SK-N-SH treated with all-trans-retinoic acid at 6 μM for 48 hours (cell line): Measurements from ENCODE around the gene EMX1.

Source experiments
- GLIS3 ChIP-seq: fragments of 250-450 bp; sonication (Bioruptor Pico); IDR thresholded peaks from 2 replicates; pipeline ENCODE4 v1.5.0; 2020; ENCODE audit warnings: mild to moderate bottlenecking, moderate library complexity
- TCF4 ChIP-seq: fragments of 250-450 bp; sonication (Bioruptor Pico); IDR thresholded peaks from 2 replicates; pipeline ENCODE4 v1.8.0; 2021; ENCODE audit warnings: mild to moderate bottlenecking, moderate library complexity, borderline replicate concordance
- ZFP3 ChIP-seq: fragments of 250-450 bp; sonication (Bioruptor Pico); IDR thresholded peaks from 2 replicates; pipeline ENCODE4 v1.5.0; 2020; ENCODE audit warnings: mild to moderate bottlenecking, moderate library complexity
- TF ChIP-seq, protein P1 (sequence below): fragments of 250-450 bp; sonication (Bioruptor Pico); IDR thresholded peaks from 2 replicates; pipeline ENCODE4 v1.8.0; 2020; ENCODE audit warnings: mild to moderate bottlenecking, moderate library complexity, borderline replicate concordance
- TF ChIP-seq, protein P2 (sequence below): fragments of 250-450 bp; sonication (Bioruptor Pico); IDR thresholded peaks from 2 replicates; pipeline ENCODE4 v1.5.0; 2020; ENCODE audit warnings: mild to moderate bottlenecking, moderate library complexity

DNA sequence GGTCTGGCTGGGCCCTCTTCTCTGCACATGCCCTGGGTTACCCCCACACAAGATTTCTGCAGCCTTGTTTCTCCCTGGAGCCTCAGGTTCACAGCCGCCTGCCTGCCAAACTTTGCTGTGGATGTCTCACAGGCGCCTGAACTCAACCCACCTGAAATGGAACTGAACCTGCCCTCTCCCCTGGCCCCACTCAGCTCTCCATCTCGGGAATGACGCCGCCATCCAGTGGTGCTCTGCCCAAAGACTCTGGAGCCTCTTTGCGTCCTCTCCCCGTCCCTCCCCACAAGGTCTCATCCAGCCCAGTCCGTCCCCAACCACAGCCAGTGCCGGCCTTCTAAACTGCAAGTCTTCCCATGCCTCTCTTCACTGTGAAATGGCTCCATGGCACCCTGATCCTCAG lies 29.1 kb downstream of the EMX1 start:
- TF ChIP-seq GLIS3: no peak
- TF ChIP-seq, protein P1, sequence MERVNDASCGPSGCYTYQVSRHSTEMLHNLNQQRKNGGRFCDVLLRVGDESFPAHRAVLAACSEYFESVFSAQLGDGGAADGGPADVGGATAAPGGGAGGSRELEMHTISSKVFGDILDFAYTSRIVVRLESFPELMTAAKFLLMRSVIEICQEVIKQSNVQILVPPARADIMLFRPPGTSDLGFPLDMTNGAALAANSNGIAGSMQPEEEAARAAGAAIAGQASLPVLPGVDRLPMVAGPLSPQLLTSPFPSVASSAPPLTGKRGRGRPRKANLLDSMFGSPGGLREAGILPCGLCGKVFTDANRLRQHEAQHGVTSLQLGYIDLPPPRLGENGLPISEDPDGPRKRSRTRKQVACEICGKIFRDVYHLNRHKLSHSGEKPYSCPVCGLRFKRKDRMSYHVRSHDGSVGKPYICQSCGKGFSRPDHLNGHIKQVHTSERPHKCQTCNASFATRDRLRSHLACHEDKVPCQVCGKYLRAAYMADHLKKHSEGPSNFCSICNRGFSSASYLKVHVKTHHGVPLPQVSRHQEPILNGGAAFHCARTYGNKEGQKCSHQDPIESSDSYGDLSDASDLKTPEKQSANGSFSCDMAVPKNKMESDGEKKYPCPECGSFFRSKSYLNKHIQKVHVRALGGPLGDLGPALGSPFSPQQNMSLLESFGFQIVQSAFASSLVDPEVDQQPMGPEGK: no peak
- no peak for TF ChIP-seq TCF4
- no peak for TF ChIP-seq ZFP3 (CRISPR knock-in tag)
- TF ChIP-seq, protein P2, sequence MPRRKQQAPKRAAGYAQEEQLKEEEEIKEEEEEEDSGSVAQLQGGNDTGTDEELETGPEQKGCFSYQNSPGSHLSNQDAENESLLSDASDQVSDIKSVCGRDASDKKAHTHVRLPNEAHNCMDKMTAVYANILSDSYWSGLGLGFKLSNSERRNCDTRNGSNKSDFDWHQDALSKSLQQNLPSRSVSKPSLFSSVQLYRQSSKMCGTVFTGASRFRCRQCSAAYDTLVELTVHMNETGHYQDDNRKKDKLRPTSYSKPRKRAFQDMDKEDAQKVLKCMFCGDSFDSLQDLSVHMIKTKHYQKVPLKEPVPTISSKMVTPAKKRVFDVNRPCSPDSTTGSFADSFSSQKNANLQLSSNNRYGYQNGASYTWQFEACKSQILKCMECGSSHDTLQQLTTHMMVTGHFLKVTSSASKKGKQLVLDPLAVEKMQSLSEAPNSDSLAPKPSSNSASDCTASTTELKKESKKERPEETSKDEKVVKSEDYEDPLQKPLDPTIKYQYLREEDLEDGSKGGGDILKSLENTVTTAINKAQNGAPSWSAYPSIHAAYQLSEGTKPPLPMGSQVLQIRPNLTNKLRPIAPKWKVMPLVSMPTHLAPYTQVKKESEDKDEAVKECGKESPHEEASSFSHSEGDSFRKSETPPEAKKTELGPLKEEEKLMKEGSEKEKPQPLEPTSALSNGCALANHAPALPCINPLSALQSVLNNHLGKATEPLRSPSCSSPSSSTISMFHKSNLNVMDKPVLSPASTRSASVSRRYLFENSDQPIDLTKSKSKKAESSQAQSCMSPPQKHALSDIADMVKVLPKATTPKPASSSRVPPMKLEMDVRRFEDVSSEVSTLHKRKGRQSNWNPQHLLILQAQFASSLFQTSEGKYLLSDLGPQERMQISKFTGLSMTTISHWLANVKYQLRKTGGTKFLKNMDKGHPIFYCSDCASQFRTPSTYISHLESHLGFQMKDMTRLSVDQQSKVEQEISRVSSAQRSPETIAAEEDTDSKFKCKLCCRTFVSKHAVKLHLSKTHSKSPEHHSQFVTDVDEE: no peak
